ENCODE measurements around the gene BBS9.
A peak's percentile ranks its signal among the peaks of the same experiment; 100 is the strongest.

BBS9 gene

GRCh38 chr7:33128631-33128989, 754 bp upstream of the BBS9 start:
- DNase-seq, result no peak

- no peak for DNase-seq
These were observed 416 bp downstream of the BBS9 start for GRCh38 chr7:33129806-33130153.

GRCh38 chr7:33130184-33130583, 820 bp downstream of the BBS9 start:
- no peak for DNase-seq

GRCh38 chr7:33137103-33137502, 7.7 kb downstream of the BBS9 start:
- DNase-seq, result no peak

GRCh38 chr7:33142585-33142984, 13.2 kb downstream of the BBS9 start:
- DNase-seq, result no peak

- no peak for DNase-seq
These were observed 14.8 kb downstream of the BBS9 start for GRCh38 chr7:33143996-33144718.

GRCh38 chr7:33145156-33145555, 15.8 kb downstream of the BBS9 start:
- no peak for DNase-seq

GRCh38 chr7:33152087-33152486, 22.7 kb downstream of the BBS9 start:
- DNase-seq, result no peak

- no peak for DNase-seq
These were observed 26.4 kb downstream of the BBS9 start for GRCh38 chr7:33155811-33156210.

GRCh38 chr7:33156441-33156840, 27.1 kb downstream of the BBS9 start:
- no peak for DNase-seq

GRCh38 chr7:33157311-33157710, 27.9 kb downstream of the BBS9 start:
- DNase-seq, result no peak

GRCh38 chr7:33157781-33158180, 28.4 kb downstream of the BBS9 start:
- DNase-seq, result no peak

- no peak for DNase-seq
These were observed 48.5 kb downstream of the BBS9 start for GRCh38 chr7:33177876-33178275.

GRCh38 chr7:33179519-33179918, 50.2 kb downstream of the BBS9 start:
- no peak for DNase-seq

GRCh38 chr7:33183504-33183903, 54.1 kb downstream of the BBS9 start:
- DNase-seq, result no peak

GRCh38 chr7:33184828-33185227, 55.5 kb downstream of the BBS9 start:
- no peak for DNase-seq

- DNase-seq, result peak; percentile 58
These were observed 56.4 kb downstream of the BBS9 start for GRCh38 chr7:33185786-33186185.

GRCh38 chr7:33186192-33186591, 56.8 kb downstream of the BBS9 start:
- no peak for DNase-seq

GRCh38 chr7:33190688-33191304, 61.4 kb downstream of the BBS9 start:
- DNase-seq, result no peak

GRCh38 chr7:33191340-33191739, 62.0 kb downstream of the BBS9 start:
- peak; percentile 86 for DNase-seq

GRCh38 chr7:33192695-33193291, 63.4 kb downstream of the BBS9 start:
- no peak for DNase-seq

- DNase-seq, result peak; percentile 66
These were observed 64.0 kb downstream of the BBS9 start for GRCh38 chr7:33193308-33193864.

- no peak for DNase-seq
These were observed 65.9 kb downstream of the BBS9 start for GRCh38 chr7:33195264-33195663.

GRCh38 chr7:33196221-33196620, 66.9 kb downstream of the BBS9 start:
- no peak for DNase-seq

Measured in NCI-H2029 treated with DMSO at 0.1 percent for 48 hours (cell line).